Sigmoid colon (tissue), 4 donors: Measurements from ENCODE around the gene CFAP69.

Experiments
- CTCF ChIP-seq, 4 experiments: fragments of 450-650 bp in 3 of 4; fragments of 200-600 bp in 1 of 4; IDR thresholded peaks; one replicate each; pipeline ENCODE4 v1.5.1; 2016 to 2019; ENCODE audit warnings: antibody characterized with exemption in 4 of 4, mild to moderate bottlenecking in 3 of 4, moderate library complexity in 2 of 4
- EP300 ChIP-seq, 4 donors: sonication (generic); formaldehyde crosslinking; IDR thresholded peaks; one replicate each; pipeline ENCODE4 v1.6.1; 2017; ENCODE audit warnings: antibody characterized with exemption in 4 of 4
- POLR2A ChIP-seq, 2 donors: fragments of 450-650 bp; IDR thresholded peaks; one replicate each; pipeline ENCODE4 v1.6.1; 2016; ENCODE audit warnings: antibody characterized with exemption in 2 of 2, mild to moderate bottlenecking in 2 of 2, moderate library complexity in 2 of 2
- POLR2AphosphoS5 ChIP-seq, 4 donors: sonication (generic); formaldehyde crosslinking; IDR thresholded peaks; one replicate each; pipeline ENCODE4 v1.6.1; 2017; ENCODE audit warnings: antibody characterized with exemption in 4 of 4

- TF ChIP-seq CTCF (IDR thresholded peaks at IDR 0.05) (no peak), POLR2AphosphoS5 (IDR thresholded peaks at IDR 0.05) (no peak), POLR2A (IDR thresholded peaks at IDR 0.05) (no peak), EP300 (IDR thresholded peaks at IDR 0.05) (no peak)
Observed at GRCh38 chr7:90233569-90233968, 11.4 kb upstream of the CFAP69 start.
